Endothelial cell of umbilical vein (primary cell): Measurements from ENCODE around the gene SLC38A8. TPM values are rescaled to one million over a fixed set of nuclear protein-coding genes. Genes with fewer than 3 reads are reported as not detected.

Source experiments
- BruUV-seq: library from RNA; stranded (reverse); fragments of 400-500 nt; replicated peaks from 2 replicates; lab custom pipeline; 2021; lab: Mats Ljungman, UMichigan
- CTCF ChIA-PET: fragments of 300-600, 350-600 bp; sonication (Branson Sonifier 250); formaldehyde crosslinking; loops from one replicate; lab custom pipeline; 2021; ENCODE audit warnings: antibody characterized with exemption, inconsistent platforms; lab: Charles Lee
- POLR2A ChIA-PET: fragments of 300-600, 350-600 bp; sonication (Branson Sonifier 250); formaldehyde crosslinking; loops from one replicate; lab custom pipeline; 2021; ENCODE audit warnings: antibody characterized with exemption, inconsistent platforms; lab: Charles Lee
- DNase-seq: peaks from one replicate; pipeline ENCODE4 v3.0.0-alpha.2; 2011; ENCODE audit warnings: low read depth, low spot score
- FAIRE-seq: peaks from 2 replicates; lab custom pipeline; 2011; peaks lifted over from hg19 to GRCh38; lab: Jason Lieb, UNC
- H2AFZ ChIP-seq: 2 replicates; pipeline ENCODE4 v1.6.0; 2012; ENCODE audit warnings: low read depth, low read length, control low read depth, inconsistent platforms
- H3K27ac ChIP-seq: 2 replicates; pipeline ENCODE4 v1.5.1; 2011; ENCODE audit warnings: low read depth, mild to moderate bottlenecking, control low read depth, low read length, moderate library complexity; ENCODE audit not compliant: insufficient read depth
- H3K27me3 ChIP-seq, 2 experiments: 2 replicates each; pipeline versions ENCODE4 v1.6.0 to v1.6.1; 2011; ENCODE audit warnings: low read length in 2 of 2, mixed read lengths in 1 of 2; ENCODE audit not compliant: control insufficient read depth in 2 of 2, insufficient read depth in 2 of 2
- H3K36me3 ChIP-seq, 2 experiments: 2 replicates in 1 of 2; 3 replicates in 1 of 2; pipeline ENCODE4 v1.5.1; 2011; ENCODE audit warnings: low read length in 2 of 2, mild to moderate bottlenecking in 1 of 2, moderate library complexity in 1 of 2; ENCODE audit not compliant: control insufficient read depth in 2 of 2, insufficient read depth in 2 of 2; ENCODE audit errors: extremely low read depth in 1 of 2
- H3K4me1 ChIP-seq: 3 replicates; pipeline ENCODE4 v1.5.1; 2011; ENCODE audit warnings: mild to moderate bottlenecking, low read length; ENCODE audit not compliant: control insufficient read depth, insufficient read depth; ENCODE audit errors: extremely low read depth
- H3K4me2 ChIP-seq: 2 replicates; pipeline ENCODE4 v1.6.1; 2011; ENCODE audit warnings: low read length, control low read depth, mixed read lengths; ENCODE audit not compliant: insufficient read depth
- H3K4me3 ChIP-seq, 3 experiments: fragments of 200-600 bp in 1 of 3; sonication (generic), shearing (Covaris generic) in 1 of 3; replicated peaks in 1 of 3; 2 replicates each; pipeline ENCODE4 v1.5.1; 2011 to 2016; ENCODE audit warnings: control low read depth in 3 of 3, low read length in 3 of 3, mild to moderate bottlenecking in 2 of 3, inconsistent platforms in 1 of 3, low read depth in 1 of 3, moderate library complexity in 1 of 3; ENCODE audit not compliant: insufficient read depth in 1 of 3
- H3K79me2 ChIP-seq: 2 replicates; pipeline ENCODE4 v1.6.0; 2012; ENCODE audit warnings: low read length, inconsistent platforms; ENCODE audit not compliant: control insufficient read depth, insufficient read depth
- H3K9ac ChIP-seq: replicated peaks from 2 replicates; pipeline ENCODE3; 2011; ENCODE audit warnings: low read length, control low read depth; ENCODE audit not compliant: insufficient read depth; ENCODE audit errors: extremely low read depth
- H3K9me1 ChIP-seq: replicated peaks from 3 replicates; pipeline ENCODE4 v1.6.0; 2011; ENCODE audit warnings: mild to moderate bottlenecking, low read length; ENCODE audit not compliant: control insufficient read depth, insufficient read depth; ENCODE audit errors: extremely low read depth
- H3K9me3 ChIP-seq: replicated peaks from 2 replicates; pipeline ENCODE4 v1.5.1; 2012; ENCODE audit warnings: low read length, inconsistent platforms; ENCODE audit not compliant: control insufficient read depth, insufficient read depth
- H4K20me1 ChIP-seq: replicated peaks from 2 replicates; pipeline ENCODE3; 2011; ENCODE audit warnings: mild to moderate bottlenecking, low read length; ENCODE audit not compliant: control insufficient read depth, insufficient read depth; ENCODE audit errors: extremely low read depth
- EZH2 ChIP-seq: IDR thresholded peaks from 2 replicates; pipeline ENCODE4 v1.6.1; 2012; ENCODE audit warnings: borderline replicate concordance, low read depth, mild to moderate bottlenecking, moderate library complexity, low read length, inconsistent platforms; ENCODE audit not compliant: severe bottlenecking
- FOS ChIP-seq: IDR thresholded peaks from 2 replicates; pipeline ENCODE4 v1.6.1; 2011; ENCODE audit warnings: mild to moderate bottlenecking, low read length, moderate library complexity, borderline replicate concordance; ENCODE audit not compliant: insufficient read depth
- GATA2 ChIP-seq: IDR thresholded peaks from 2 replicates; pipeline ENCODE4 v1.7.0; 2011; ENCODE audit warnings: low read depth, mild to moderate bottlenecking, moderate library complexity, mixed read lengths, low read length; ENCODE audit not compliant: insufficient read length, insufficient read depth
- JUN ChIP-seq: IDR thresholded peaks from 2 replicates; pipeline ENCODE4 v1.6.1; 2011; ENCODE audit warnings: borderline replicate concordance, low read depth; ENCODE audit not compliant: insufficient read length, insufficient read depth
- MYC ChIP-seq: IDR thresholded peaks from one replicate; pipeline ENCODE4 v1.6.1; 2011; ENCODE audit warnings: mild to moderate bottlenecking, low read depth, low read length
- POLR2A ChIP-seq: IDR thresholded peaks from 2 replicates; pipeline ENCODE4 v1.6.1; 2012; ENCODE audit warnings: low read depth, mild to moderate bottlenecking, control low read depth, low read length
- POLR2AphosphoS5 ChIP-seq: IDR thresholded peaks from 2 replicates; pipeline ENCODE4 v1.6.1; 2012; ENCODE audit warnings: low read depth, mild to moderate bottlenecking, control low read depth, low read length, moderate library complexity; ENCODE audit not compliant: insufficient read depth
- dilution Hi-C: fragments of 300-500 bp; cut with MboI; formaldehyde crosslinking; loops from one replicate; pipeline ENCODE4 v1.15.0; 2019; ENCODE audit warnings: low sequenced_read_pairs; ENCODE audit not compliant: extremely low pct_ligation_motif_present
- intact Hi-C: fragments of 100-400 bp; cut with micrococcal nuclease; formaldehyde crosslinking; loops from one replicate; pipeline ENCODE4 v1.10.0; 2022
- polyA plus RNA-seq, 4 experiments: library from polyadenylated mRNA; depleted of rRNA in 3 of 4; stranded (reverse) in 3 of 4; unstranded in 1 of 4; fragments of >200 nt; gene quantifications; 2 replicates each; pipeline versions ENCODE4 v1.2.1 to v1.2.3, GENCODE V29; 2011 to 2012; ENCODE audit warnings: missing spikeins in 1 of 4
- total RNA-seq: library from RNA; stranded (reverse); gene quantifications from 2 replicates; pipeline ENCODE4 v1.2.3, GENCODE V29; 2021
- TF ChIP-seq, protein P1 (sequence below): IDR thresholded peaks from 2 replicates; pipeline ENCODE4 v1.6.1; 2011; ENCODE audit not compliant: insufficient read depth, insufficient read length
- TF ChIP-seq, protein P2 (sequence below), 2 donors: IDR thresholded peaks; 1 replicate in 1 of 2; 2 replicates in 1 of 2; pipeline ENCODE4 v1.5.1; 2011; ENCODE audit warnings: low read length in 2 of 2, mild to moderate bottlenecking in 2 of 2, moderate library complexity in 2 of 2, control low read depth in 1 of 2, inconsistent platforms in 1 of 2, low read depth in 1 of 2; ENCODE audit not compliant: insufficient read depth in 1 of 2; ENCODE audit errors: extremely low read depth in 1 of 2

SLC38A8 gene
- total and polyA plus RNA-seq, 2 donors (not counting 3 experiments of a cell fraction or from before 2014, with no cell fraction given), result not detected

DNA sequence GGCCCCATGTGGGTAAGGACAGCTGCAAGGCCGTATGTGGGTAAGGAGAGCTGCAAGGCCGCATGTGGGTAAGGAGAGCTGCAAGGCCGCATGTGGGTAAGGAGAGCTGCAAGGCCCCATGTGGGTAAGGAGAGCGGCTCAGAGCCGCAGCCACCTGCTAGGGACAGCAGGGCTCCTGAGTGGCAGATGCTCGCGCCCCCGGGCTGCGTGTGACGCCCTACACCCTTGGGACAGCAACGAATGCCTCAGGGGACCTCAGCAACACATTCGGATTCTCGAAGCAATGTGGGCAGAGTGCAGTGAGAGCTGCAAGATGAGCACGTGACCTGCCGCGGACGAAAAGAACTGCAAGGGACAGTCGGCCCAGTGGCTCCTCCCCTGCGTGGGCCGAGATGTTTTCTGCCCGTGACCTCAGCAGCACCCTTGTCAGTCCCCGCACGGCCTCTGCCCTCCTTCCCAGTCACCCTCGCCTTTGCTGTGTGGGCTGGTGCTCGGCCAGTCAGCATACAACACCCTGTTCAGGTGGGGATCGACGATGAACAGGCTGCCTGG is 9.6 kb upstream of the SLC38A8 start:
- FAIRE-seq (no peak), DNase-seq (no peak)
- H3K9ac ChIP-seq, result no peak overlapping the region
- H3K36me3 ChIP-seq, result peaks cover 6 to 29% of the 10 kb centered on the region in 2 experiments
- no TSS peak for BruUV-seq
- TF ChIP-seq FOS, result no peak
- no peak for TF ChIP-seq POLR2AphosphoS5
- no peak for TF ChIP-seq GATA2
- intact Hi-C loops, result no loop called here
- no peaks in the 10 kb centered on the region for H3K4me1 ChIP-seq
- ChIA-PET CTCF (interaction anchor here (0.8 kb wide), 1 partner anchor 14 kb away, joined by 3 read pairs; no protein-coding TSS in a partner anchor), POLR2A (no interaction called here)
- no peak overlapping the region for H2AFZ ChIP-seq
- no peaks in the 10 kb centered on the region for H3K79me2 ChIP-seq
- H3K9me3 ChIP-seq, result no peaks in the 10 kb centered on the region
- H3K27me3 ChIP-seq, result no peaks in the 10 kb centered on the region
- no peak overlapping the region for H3K27ac ChIP-seq
- no peaks in the 10 kb centered on the region for H3K9me1 ChIP-seq
- no peak overlapping the region for H3K4me3 ChIP-seq
- dilution Hi-C loops, result no loop called here
- H3K4me2 ChIP-seq, result no peak overlapping the region
- H4K20me1 ChIP-seq, result no peaks in the 10 kb centered on the region

DNA sequence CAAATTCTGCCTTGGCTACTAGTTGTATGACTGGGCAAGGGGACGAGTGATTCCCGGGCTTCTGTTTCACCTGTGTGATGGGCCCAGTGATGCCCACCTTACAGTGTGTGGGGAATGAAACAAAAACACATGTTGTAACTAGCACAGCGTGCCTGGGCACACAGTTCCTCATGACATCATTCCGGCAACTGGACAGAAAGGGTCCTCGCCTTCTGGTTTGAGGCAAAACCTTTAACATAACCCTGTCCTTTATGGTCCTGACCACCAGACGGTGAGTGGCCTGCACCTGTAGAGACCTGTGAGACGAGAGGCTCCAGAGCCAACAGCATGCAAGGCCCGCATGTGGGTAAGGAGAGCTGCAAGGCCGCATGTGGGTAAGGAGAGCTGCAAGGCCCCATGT is 7.7 kb upstream of the SLC38A8 start:
- CTCF ChIA-PET, result interaction anchor here (1.1 to 1.7 kb wide), 2 partner anchors 13 to 94 kb away, joined by 3 to 6 read pairs; no protein-coding TSS in a partner anchor
- FAIRE-seq, result no peak

More for the DNA sequence above, 7.7 kb upstream of the SLC38A8 start:
- Histone ChIP-seq H3K4me2 (no peak overlapping the region), H2AFZ (no peak overlapping the region), H4K20me1 (no peaks in the 10 kb centered on the region), H3K9me3 (no peaks in the 10 kb centered on the region), H3K9ac (no peak overlapping the region), H3K4me3 (no peak overlapping the region), H3K79me2 (no peaks in the 10 kb centered on the region), H3K27ac (no peak overlapping the region), H3K27me3 (no peaks in the 10 kb centered on the region), H3K36me3 (peaks cover 3 to 24% of the 10 kb centered on the region in 2 experiments), H3K4me1 (no peaks in the 10 kb centered on the region), H3K9me1 (no peaks in the 10 kb centered on the region)
- no TSS peak for BruUV-seq
- DNase-seq, result no peak
- intact Hi-C loops (no loop called here), dilution Hi-C loops (no loop called here)
- POLR2A ChIA-PET, result no interaction called here
- TF ChIP-seq POLR2AphosphoS5 (no peak), MYC (no peak), EZH2 (no peak), FOS (no peak), JUN (no peak), POLR2A (no peak), GATA2 (no peak)
- TF ChIP-seq, protein P1, sequence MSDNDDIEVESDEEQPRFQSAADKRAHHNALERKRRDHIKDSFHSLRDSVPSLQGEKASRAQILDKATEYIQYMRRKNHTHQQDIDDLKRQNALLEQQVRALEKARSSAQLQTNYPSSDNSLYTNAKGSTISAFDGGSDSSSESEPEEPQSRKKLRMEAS, result no peak
- TF ChIP-seq, protein P2, sequence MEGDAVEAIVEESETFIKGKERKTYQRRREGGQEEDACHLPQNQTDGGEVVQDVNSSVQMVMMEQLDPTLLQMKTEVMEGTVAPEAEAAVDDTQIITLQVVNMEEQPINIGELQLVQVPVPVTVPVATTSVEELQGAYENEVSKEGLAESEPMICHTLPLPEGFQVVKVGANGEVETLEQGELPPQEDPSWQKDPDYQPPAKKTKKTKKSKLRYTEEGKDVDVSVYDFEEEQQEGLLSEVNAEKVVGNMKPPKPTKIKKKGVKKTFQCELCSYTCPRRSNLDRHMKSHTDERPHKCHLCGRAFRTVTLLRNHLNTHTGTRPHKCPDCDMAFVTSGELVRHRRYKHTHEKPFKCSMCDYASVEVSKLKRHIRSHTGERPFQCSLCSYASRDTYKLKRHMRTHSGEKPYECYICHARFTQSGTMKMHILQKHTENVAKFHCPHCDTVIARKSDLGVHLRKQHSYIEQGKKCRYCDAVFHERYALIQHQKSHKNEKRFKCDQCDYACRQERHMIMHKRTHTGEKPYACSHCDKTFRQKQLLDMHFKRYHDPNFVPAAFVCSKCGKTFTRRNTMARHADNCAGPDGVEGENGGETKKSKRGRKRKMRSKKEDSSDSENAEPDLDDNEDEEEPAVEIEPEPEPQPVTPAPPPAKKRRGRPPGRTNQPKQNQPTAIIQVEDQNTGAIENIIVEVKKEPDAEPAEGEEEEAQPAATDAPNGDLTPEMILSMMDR (IDR thresholded peaks at IDR 0.05; ENCODE audit: extremely low read depth in 1 of 2, insufficient read depth in 1 of 2, low read depth in 1 of 2, low read length in 2 of 2), result no peak
